Activated B cell treated with CpG ODN at 0.5 μM for 24 hours (primary cell): ENCODE results near the gene MEF2D. TPM values are rescaled to one million over a fixed set of nuclear protein-coding genes. Genes with fewer than 3 reads are reported as not detected.

Experiments
- ATAC-seq: fragments of 200-7000 bp; cut with Tn5 transposase; one replicate; pipeline ENCODE4 v1.10.0; 2021; ENCODE audit warnings: low read depth, mild to moderate bottlenecking, moderate library complexity
- CTCF ChIA-PET: fragments of 350-600 bp; sonication (Branson Sonifier 250); formaldehyde crosslinking; loops from one replicate; lab custom pipeline; 2021; ENCODE audit warnings: antibody characterized with exemption; lab: Charles Lee
- POLR2A ChIA-PET: fragments of 350-600 bp; sonication (Branson Sonifier 250); formaldehyde crosslinking; loops from one replicate; lab custom pipeline; 2021; ENCODE audit warnings: antibody characterized with exemption; lab: Charles Lee
- DNase-seq: peaks from one replicate; pipeline ENCODE4 v3.0.0; 2022
- H3K27ac Mint-ChIP-seq: one replicate; pipeline ENCODE4 v1.8.0; 2020; ENCODE audit warnings: mixed read lengths
- H3K27me3 Mint-ChIP-seq: one replicate; pipeline ENCODE4 v1.8.0; 2021; ENCODE audit warnings: mixed read lengths
- H3K36me3 Mint-ChIP-seq: one replicate; pipeline ENCODE4 v1.8.0; 2021; ENCODE audit warnings: low read depth, mixed read lengths
- H3K4me1 Mint-ChIP-seq: one replicate; pipeline ENCODE4 v1.8.0; 2021; ENCODE audit warnings: mixed read lengths
- H3K4me3 Mint-ChIP-seq: one replicate; pipeline ENCODE4 v1.8.0; 2020; ENCODE audit warnings: mild to moderate bottlenecking, mixed read lengths
- H3K9me3 Mint-ChIP-seq: one replicate; pipeline ENCODE4 v1.8.0; 2020; ENCODE audit warnings: mixed read lengths
- intact Hi-C: fragments of 100-400 bp; cut with micrococcal nuclease; formaldehyde crosslinking; loops from one replicate; pipeline ENCODE4 v1.15.1; 2024
- total RNA-seq: library from RNA; stranded (reverse); gene quantifications from 2 replicates; pipeline ENCODE4 v1.2.3, GENCODE V29; 2022
- TF ChIP-seq, protein P1 (sequence below): fragments of 200-600 bp; IDR thresholded peaks from one replicate; pipeline ENCODE4 v1.8.0; 2022; ENCODE audit warnings: antibody characterized with exemption, mild to moderate bottlenecking

The MEF2D gene
- total RNA-seq, 1 donor from 2014 or later = 114 TPM

- POLR2A ChIA-PET = interaction anchor here (1.0 to 22.2 kb wide), 2 partner anchors 21 kb away, joined by 3 to 1179 read pairs; partner anchors contain the start of gene MEF2D
- no peak overlapping the region for H3K27ac Mint-ChIP-seq
- CTCF ChIA-PET = interaction anchor here (0.9 to 1.8 kb wide), 2 partner anchors 32 to 131 kb away, joined by 3 to 4 read pairs; no protein-coding TSS in a partner anchor
Measured at GRCh38 chr1:156477526-156478249, 22.9 kb downstream of the MEF2D start.

GRCh38 chr1:156476501-156477298 is 23.9 kb downstream of the MEF2D start:
- Mint-ChIP-seq H3K4me1 (peaks cover 21% of the 10 kb centered on the region), H3K4me3 (no peak overlapping the region), H3K9me3 (no peaks in the 10 kb centered on the region), H3K36me3 (peaks cover 95% of the 10 kb centered on the region), H3K27me3 (no peaks in the 10 kb centered on the region), H3K27ac (no peak overlapping the region)
- CTCF ChIA-PET = interaction anchor here (0.7 to 1.8 kb wide), 4 partner anchors 19 to 132 kb away, joined by 3 to 4 read pairs (median 3); no protein-coding TSS in a partner anchor
- DNase-seq (no peak), ATAC-seq (no peak)
- intact Hi-C loops = no loop called here
- POLR2A ChIA-PET = interaction anchor here (1.0 to 22.2 kb wide), 2 partner anchors 20 to 22 kb away, joined by 3 to 1179 read pairs; partner anchors contain the start of gene MEF2D
- TF ChIP-seq, protein P1, sequence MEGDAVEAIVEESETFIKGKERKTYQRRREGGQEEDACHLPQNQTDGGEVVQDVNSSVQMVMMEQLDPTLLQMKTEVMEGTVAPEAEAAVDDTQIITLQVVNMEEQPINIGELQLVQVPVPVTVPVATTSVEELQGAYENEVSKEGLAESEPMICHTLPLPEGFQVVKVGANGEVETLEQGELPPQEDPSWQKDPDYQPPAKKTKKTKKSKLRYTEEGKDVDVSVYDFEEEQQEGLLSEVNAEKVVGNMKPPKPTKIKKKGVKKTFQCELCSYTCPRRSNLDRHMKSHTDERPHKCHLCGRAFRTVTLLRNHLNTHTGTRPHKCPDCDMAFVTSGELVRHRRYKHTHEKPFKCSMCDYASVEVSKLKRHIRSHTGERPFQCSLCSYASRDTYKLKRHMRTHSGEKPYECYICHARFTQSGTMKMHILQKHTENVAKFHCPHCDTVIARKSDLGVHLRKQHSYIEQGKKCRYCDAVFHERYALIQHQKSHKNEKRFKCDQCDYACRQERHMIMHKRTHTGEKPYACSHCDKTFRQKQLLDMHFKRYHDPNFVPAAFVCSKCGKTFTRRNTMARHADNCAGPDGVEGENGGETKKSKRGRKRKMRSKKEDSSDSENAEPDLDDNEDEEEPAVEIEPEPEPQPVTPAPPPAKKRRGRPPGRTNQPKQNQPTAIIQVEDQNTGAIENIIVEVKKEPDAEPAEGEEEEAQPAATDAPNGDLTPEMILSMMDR = no peak

More at GRCh38 chr1:156477526-156478249, 22.9 kb downstream of the MEF2D start:
- H3K36me3 Mint-ChIP-seq = peaks cover 97% of the 10 kb centered on the region
- intact Hi-C loops = no loop called here
- no peak for DNase-seq
- no peak for ATAC-seq
- H3K27me3 Mint-ChIP-seq = no peaks in the 10 kb centered on the region
- H3K4me1 Mint-ChIP-seq = peaks cover 31% of the 10 kb centered on the region
- no peak overlapping the region for H3K4me3 Mint-ChIP-seq
- no peaks in the 10 kb centered on the region for H3K9me3 Mint-ChIP-seq
- TF ChIP-seq, protein P1 = no peak

DNA sequence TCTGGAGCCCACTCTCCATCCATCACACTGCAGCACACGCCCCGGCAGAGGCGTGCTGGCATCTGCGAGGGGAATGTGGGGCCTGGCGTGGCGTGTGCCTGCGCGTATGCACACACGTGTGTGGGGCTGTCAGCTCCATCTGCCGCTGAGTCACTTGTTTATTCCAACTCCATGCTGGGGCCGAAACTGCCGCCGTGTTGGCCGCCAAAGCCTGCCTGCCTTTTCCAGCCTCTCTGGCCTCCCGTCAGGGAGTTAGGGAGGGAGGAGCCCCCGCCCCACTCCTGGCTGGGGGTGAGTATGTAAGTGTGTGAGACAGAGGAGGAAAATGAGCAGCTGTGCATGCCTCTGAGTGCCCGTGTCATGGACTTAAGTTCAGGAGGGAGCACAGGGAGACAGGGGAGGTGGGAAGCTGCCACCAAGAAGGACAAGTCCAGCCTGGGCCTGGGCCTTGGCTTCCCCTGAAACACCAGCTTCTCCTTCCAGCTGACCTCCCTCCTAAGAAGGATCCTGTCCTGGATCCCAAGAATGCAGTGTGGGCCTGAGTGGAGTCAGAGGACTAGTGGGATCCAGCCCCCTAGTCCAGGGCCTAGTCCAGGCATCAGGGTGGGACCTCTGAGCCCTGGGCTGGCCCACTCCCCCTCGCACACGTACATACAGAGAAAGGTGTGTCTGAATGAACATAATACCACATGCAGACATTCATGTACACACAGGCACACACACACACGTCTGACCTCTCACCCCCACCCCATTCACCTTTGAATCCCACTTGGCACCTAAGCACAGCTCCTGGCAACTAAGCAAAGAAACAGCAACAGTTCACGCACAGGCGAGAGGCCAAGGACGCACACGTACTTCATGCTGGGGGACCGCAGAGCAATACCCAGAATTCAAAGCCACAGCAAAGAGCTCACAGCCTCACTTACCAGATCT is 24.7 kb downstream of the MEF2D start:
- Mint-ChIP-seq H3K4me1 (peaks cover 12% of the 10 kb centered on the region), H3K27me3 (no peaks in the 10 kb centered on the region), H3K36me3 (peaks cover 95% of the 10 kb centered on the region), H3K27ac (no peak overlapping the region), H3K4me3 (no peak overlapping the region), H3K9me3 (no peaks in the 10 kb centered on the region)
- TF ChIP-seq, protein P1 = no peak
- ChIA-PET POLR2A (interaction anchor here (22.2 kb wide), 1 partner anchor 23 kb away, joined by 1179 read pairs; the partner anchor contains the start of gene MEF2D), CTCF (interaction anchor here (0.7 to 1.1 kb wide), 2 partner anchors 18 to 26 kb away, joined by 3 read pairs; no protein-coding TSS in a partner anchor)
- intact Hi-C loops = no loop called here
- no peak for ATAC-seq
- no peak for DNase-seq

- Mint-ChIP-seq H3K4me3 (no peak overlapping the region), H3K27ac (no peak overlapping the region), H3K36me3 (peaks cover 93% of the 10 kb centered on the region), H3K4me1 (peaks cover 4% of the 10 kb centered on the region), H3K27me3 (no peaks in the 10 kb centered on the region), H3K9me3 (no peaks in the 10 kb centered on the region)
- no peak for DNase-seq
- TF ChIP-seq, protein P1 = no peak
- POLR2A ChIA-PET = no interaction called here
- CTCF ChIA-PET = no interaction called here
- ATAC-seq = no peak
- intact Hi-C loops = no loop called here
Measured at GRCh38 chr1:156474966-156475365, 25.6 kb downstream of the MEF2D start.
